Measurements from ENCODE around the gene STOML1.

DNA sequence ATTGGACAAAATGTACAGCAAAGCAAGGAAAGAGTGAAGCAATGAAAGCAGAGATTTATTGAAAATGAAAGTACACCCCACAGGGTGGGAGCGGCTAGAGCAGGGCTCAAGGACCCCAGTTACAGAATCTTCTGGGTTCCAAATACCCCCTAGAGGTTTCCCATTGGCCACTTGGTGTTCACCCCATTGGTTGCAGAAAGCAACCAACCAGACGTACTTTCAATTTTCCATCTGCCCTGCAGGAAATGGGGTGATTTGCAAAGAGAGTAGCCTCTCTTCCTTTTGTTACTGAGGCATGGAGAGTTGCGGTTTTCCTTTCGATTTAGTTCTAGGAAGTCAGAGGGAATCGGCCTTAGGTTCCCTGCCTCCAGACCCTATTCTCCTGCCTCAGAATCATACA, 4.8 kb upstream of the STOML1 start:
- no peak for TF ChIP-seq MYC (IDR thresholded peaks at IDR 0.05; ENCODE audit: insufficient read depth, insufficient read length, insufficient replicate concordance, low read length, severe bottlenecking)
- no peak for TF ChIP-seq POLR2A (IDR thresholded peaks at IDR 0.05; ENCODE audit: low read depth, low read length)
- no peak for TF ChIP-seq TAF1 (IDR thresholded peaks at IDR 0.05; ENCODE audit: borderline replicate concordance, low read depth, low read length)
- no peak for TF ChIP-seq CBX5 (IDR thresholded peaks at IDR 0.05; ENCODE audit: low read depth)
- TF ChIP-seq CHD2 (IDR thresholded peaks at IDR 0.05; ENCODE audit: borderline replicate concordance, low read depth, low read length): no peak
